Measurements from ENCODE around the gene LEP.
"Not testable (repeated sequence)": the region's sequence is repeated elsewhere in the genome, so short reads cannot be mapped to it uniquely, and the experiment has no call there.

The LEP gene

GRCh38 chr7:128231021-128231420 lies 10.1 kb upstream of the LEP start:
- DNase-seq (ENCODE audit: extremely low spot score), result no peak
- POLR2A ChIA-PET, result no interaction called here
- TF ChIP-seq CTCF (IDR thresholded peaks at IDR 0.05; ENCODE audit: control extremely low read depth, extremely low read depth, low read depth, missing control alignments), result no peak
- CTCF ChIA-PET, result interaction anchor here (1.7 kb wide), 1 partner anchor 196 kb away, joined by 3 read pairs; no protein-coding TSS in a partner anchor

GRCh38 chr7:128231677-128232076 lies 9.4 kb upstream of the LEP start:
- DNase-seq (ENCODE audit: extremely low spot score), result no peak
- ChIA-PET POLR2A (no interaction called here), CTCF (interaction anchor here (1.4 to 1.7 kb wide), 2 partner anchors 197 to 784 kb away, joined by 3 to 4 read pairs; no protein-coding TSS in a partner anchor)
- no peak for TF ChIP-seq CTCF (IDR thresholded peaks at IDR 0.05; ENCODE audit: control extremely low read depth, extremely low read depth, low read depth, missing control alignments)

GRCh38 chr7:128233471-128233870 lies 7.6 kb upstream of the LEP start:
- DNase-seq (ENCODE audit: extremely low spot score), result no peak
- ChIA-PET POLR2A (interaction anchor here (0.6 kb wide), 1 partner anchor 307 kb away, joined by 3 read pairs; no protein-coding TSS in a partner anchor), CTCF (interaction anchor here (1.1 kb wide), 3 partner anchors 11 to 13 kb away, joined by 4 to 5 read pairs (median 4); no protein-coding TSS in a partner anchor)
- TF ChIP-seq CTCF (IDR thresholded peaks at IDR 0.05; ENCODE audit: control extremely low read depth, extremely low read depth, low read depth, missing control alignments), result no peak

- CTCF ChIA-PET, result interaction anchor here (1.1 kb wide), 1 partner anchor 14 kb away, joined by 4 read pairs; no protein-coding TSS in a partner anchor
- TF ChIP-seq CTCF (IDR thresholded peaks at IDR 0.05; ENCODE audit: control extremely low read depth, extremely low read depth, low read depth, missing control alignments), result no peak
- DNase-seq (ENCODE audit: extremely low spot score), result no peak
- POLR2A ChIA-PET, result no interaction called here
Observed at GRCh38 chr7:128234476-128235026, 6.5 kb upstream of the LEP start.

- no peak for TF ChIP-seq CTCF (IDR thresholded peaks at IDR 0.05; ENCODE audit: control extremely low read depth, extremely low read depth, low read depth, missing control alignments)
- POLR2A ChIA-PET, result no interaction called here
- CTCF ChIA-PET, result interaction anchor here (0.9 to 2.2 kb wide), 2 partner anchors 23 to 26 kb away, joined by 3 to 7 read pairs; no protein-coding TSS in a partner anchor
- no peak for DNase-seq (ENCODE audit: extremely low spot score)
Observed at GRCh38 chr7:128235471-128235870, 5.6 kb upstream of the LEP start.

GRCh38 chr7:128236924-128237586 lies 4.0 kb upstream of the LEP start:
- ChIA-PET CTCF (interaction anchor here (1.1 to 2.2 kb wide), 2 partner anchors 9 to 27 kb away, joined by 3 to 7 read pairs; no protein-coding TSS in a partner anchor), POLR2A (no interaction called here)
- no peak for TF ChIP-seq CTCF (IDR thresholded peaks at IDR 0.05; ENCODE audit: control extremely low read depth, extremely low read depth, low read depth, missing control alignments)
- DNase-seq (ENCODE audit: extremely low spot score), result no peak

GRCh38 chr7:128239146-128239545 lies 1.9 kb upstream of the LEP start:
- CTCF ChIA-PET, POLR2A ChIA-PET: not testable (repeated sequence)

More at GRCh38 chr7:128239146-128239545, 1.9 kb upstream of the LEP start:
- not testable (repeated sequence) for DNase-seq (ENCODE audit: extremely low spot score)

Data from GM10248 (cell line).